Measurements from ENCODE around the gene IQCH. TPM values are rescaled to one million over a fixed set of nuclear protein-coding genes. Genes with fewer than 3 reads are reported as not detected.
"Not testable (repeated sequence)": the region's sequence is repeated elsewhere in the genome, so short reads cannot be mapped to it uniquely, and the experiment has no call there.

The IQCH gene
- polyA plus RNA-seq, 1 of the 3 experiments (the other 2 are of a cell fraction) = 0.81 TPM

DNA sequence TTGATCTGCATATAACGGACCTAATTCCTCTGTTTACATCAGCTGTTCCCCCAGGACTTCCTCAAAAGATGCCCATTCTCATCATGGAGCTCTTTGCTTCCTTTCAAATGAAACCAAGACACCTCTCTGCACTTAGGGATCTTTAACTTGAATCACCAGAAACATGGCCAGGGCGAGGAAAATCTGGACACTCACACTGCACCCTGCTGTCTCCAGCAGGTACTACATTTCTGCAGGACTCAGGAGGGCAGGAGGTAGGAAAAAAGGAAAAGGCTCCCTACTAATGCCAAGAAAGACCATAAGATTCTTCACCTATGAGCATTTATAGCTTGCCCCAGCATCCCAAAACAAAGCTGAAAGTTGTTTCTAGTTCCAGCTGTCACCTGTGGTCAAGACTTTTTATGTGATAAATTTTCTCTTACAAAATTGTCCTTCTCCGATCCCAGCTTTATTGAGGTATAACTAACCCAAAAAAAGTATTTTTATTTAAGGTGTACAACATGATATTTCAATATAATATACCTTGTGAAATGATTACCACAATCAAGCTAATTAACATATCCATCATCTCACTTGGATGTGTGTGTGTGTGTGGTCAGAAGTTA lies 179.0 kb downstream of the IQCH start:
- WGBS (ENCODE audit: low lambda C conversion rate) = 74% methylated on average over 3 of the region's 3 CpGs
- TF ChIP-seq, protein P1, sequence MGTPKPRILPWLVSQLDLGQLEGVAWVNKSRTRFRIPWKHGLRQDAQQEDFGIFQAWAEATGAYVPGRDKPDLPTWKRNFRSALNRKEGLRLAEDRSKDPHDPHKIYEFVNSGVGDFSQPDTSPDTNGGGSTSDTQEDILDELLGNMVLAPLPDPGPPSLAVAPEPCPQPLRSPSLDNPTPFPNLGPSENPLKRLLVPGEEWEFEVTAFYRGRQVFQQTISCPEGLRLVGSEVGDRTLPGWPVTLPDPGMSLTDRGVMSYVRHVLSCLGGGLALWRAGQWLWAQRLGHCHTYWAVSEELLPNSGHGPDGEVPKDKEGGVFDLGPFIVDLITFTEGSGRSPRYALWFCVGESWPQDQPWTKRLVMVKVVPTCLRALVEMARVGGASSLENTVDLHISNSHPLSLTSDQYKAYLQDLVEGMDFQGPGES (IDR thresholded peaks at IDR 0.05; ENCODE audit: low read depth, low read length) = no peak
- TF ChIP-seq, protein P2, sequence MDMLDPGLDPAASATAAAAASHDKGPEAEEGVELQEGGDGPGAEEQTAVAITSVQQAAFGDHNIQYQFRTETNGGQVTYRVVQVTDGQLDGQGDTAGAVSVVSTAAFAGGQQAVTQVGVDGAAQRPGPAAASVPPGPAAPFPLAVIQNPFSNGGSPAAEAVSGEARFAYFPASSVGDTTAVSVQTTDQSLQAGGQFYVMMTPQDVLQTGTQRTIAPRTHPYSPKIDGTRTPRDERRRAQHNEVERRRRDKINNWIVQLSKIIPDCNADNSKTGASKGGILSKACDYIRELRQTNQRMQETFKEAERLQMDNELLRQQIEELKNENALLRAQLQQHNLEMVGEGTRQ (IDR thresholded peaks at IDR 0.05; ENCODE audit: borderline replicate concordance, low read depth, low read length) = no peak
- peak; percentile 80 for TF ChIP-seq SMC3 (IDR thresholded peaks at IDR 0.05; ENCODE audit: low read depth, low read length)
- peak; percentile 80 for TF ChIP-seq RAD21 (IDR thresholded peaks at IDR 0.05; ENCODE audit: low read length)
- TF ChIP-seq, protein P3, sequence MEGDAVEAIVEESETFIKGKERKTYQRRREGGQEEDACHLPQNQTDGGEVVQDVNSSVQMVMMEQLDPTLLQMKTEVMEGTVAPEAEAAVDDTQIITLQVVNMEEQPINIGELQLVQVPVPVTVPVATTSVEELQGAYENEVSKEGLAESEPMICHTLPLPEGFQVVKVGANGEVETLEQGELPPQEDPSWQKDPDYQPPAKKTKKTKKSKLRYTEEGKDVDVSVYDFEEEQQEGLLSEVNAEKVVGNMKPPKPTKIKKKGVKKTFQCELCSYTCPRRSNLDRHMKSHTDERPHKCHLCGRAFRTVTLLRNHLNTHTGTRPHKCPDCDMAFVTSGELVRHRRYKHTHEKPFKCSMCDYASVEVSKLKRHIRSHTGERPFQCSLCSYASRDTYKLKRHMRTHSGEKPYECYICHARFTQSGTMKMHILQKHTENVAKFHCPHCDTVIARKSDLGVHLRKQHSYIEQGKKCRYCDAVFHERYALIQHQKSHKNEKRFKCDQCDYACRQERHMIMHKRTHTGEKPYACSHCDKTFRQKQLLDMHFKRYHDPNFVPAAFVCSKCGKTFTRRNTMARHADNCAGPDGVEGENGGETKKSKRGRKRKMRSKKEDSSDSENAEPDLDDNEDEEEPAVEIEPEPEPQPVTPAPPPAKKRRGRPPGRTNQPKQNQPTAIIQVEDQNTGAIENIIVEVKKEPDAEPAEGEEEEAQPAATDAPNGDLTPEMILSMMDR (IDR thresholded peaks at IDR 0.05) = peak; percentile 74
- TF ChIP-seq NRF1 (IDR thresholded peaks at IDR 0.05; ENCODE audit: low read depth, low read length) = no peak
- Histone ChIP-seq H3K4me1 (ENCODE audit: control insufficient read depth in 1 of 2, insufficient read depth in 2 of 2, low read depth in 1 of 2, low read length in 1 of 2) (no peaks in the 10 kb centered on the region), H3K27ac (ENCODE audit: low read depth in 2 of 2, low read length in 1 of 2) (no peak overlapping the region), H2AFZ (ENCODE audit: low read depth) (no peak overlapping the region), H3K9me3 (no peaks in the 10 kb centered on the region), H3K36me3 (replicated peaks in 1 of 2; ENCODE audit: control insufficient read depth in 1 of 2, insufficient read depth in 2 of 2, low read length in 1 of 2) (no peaks in the 10 kb centered on the region), H3K4me2 (no peak overlapping the region), H3K27me3 (ENCODE audit: insufficient read depth) (no peaks in the 10 kb centered on the region), H3K9ac (no peak overlapping the region), H3K4me3 (ENCODE audit: low read depth in 2 of 2, low read length in 1 of 2) (no peak overlapping the region; a peak in 1 of 4 replicates), H4K20me1 (ENCODE audit: insufficient read depth) (no peaks in the 10 kb centered on the region), H3K79me2 (ENCODE audit: insufficient read depth) (no peaks in the 10 kb centered on the region), H3F3A (replicated peaks; ENCODE audit: insufficient read depth) (no peaks in the 10 kb centered on the region), H3K9me2 (no peaks in the 10 kb centered on the region)
- ChIA-PET POLR2A (no interaction called here), CTCF (interaction anchor here (0.7 to 3.3 kb wide), 39 partner anchors 9 to 494 kb away, joined by 3 to 42 read pairs (median 4); partner anchors contain the start of genes AAGAB and IQCH)
- DNase-seq = peak; percentile 63

DNA sequence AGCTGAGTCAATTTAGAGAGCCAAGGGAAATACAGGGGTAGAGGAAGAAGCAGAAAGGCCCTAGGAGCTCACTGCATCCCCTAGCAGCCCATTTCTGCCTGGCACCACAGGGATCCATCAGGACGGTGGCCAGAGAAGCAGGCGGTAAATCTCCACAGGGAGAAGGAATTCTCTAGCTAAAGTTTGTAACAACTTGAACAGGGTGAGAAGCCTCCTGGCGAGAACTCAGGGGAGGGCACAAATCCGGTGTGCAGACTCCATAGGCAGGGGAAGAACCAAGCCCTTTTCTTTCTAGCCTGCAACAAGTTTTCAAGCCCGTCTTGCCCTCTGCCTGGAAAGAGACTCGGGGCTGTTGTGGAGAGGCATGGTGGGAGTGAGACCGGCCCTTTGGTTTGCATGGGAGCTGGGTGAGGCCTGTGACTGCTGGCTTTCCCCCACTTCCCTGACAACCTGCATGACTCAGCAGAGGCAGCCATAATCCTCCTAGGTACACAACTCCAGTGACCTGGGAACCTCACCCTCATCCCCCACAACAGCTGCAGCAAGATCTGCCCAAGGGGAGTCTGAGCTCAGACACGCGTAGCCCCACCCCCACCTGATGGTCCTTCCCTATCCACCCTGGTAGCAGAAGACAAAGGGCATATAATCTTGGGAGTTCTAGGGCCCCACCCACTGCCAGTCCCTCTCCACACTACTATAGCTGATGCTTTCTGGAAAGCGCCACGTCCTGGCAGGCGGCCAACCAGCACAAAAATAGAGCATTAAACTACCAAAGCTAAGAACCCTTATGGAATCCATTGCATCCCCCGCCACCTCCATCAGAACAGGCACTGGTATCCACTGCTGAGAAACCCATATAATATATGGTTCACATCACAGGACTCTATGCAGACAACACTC lies 182.0 kb downstream of the IQCH start:
- H3K4me2 ChIP-seq; H4K20me1 ChIP-seq (ENCODE audit: insufficient read depth); H3K4me3 ChIP-seq (ENCODE audit: low read depth in 2 of 2, low read length in 1 of 2); H3K27ac ChIP-seq (ENCODE audit: low read depth in 2 of 2, low read length in 1 of 2); POLR2A ChIA-PET; H3K9me3 ChIP-seq; H3K27me3 ChIP-seq (ENCODE audit: insufficient read depth); H3K4me1 ChIP-seq (ENCODE audit: control insufficient read depth in 1 of 2, insufficient read depth in 2 of 2, low read depth in 1 of 2, low read length in 1 of 2); H3K9ac ChIP-seq; H3K36me3 ChIP-seq (replicated peaks in 1 of 2; ENCODE audit: control insufficient read depth in 1 of 2, insufficient read depth in 2 of 2, low read length in 1 of 2); H3K9me2 ChIP-seq; DNase-seq; H2AFZ ChIP-seq (ENCODE audit: low read depth); H3K79me2 ChIP-seq (ENCODE audit: insufficient read depth); H3F3A ChIP-seq (replicated peaks; ENCODE audit: insufficient read depth): not testable (repeated sequence)
- 94% methylated on average over 11 of the region's 13 CpGs for WGBS (ENCODE audit: low lambda C conversion rate)
- CTCF ChIA-PET = interaction anchor here (0.8 to 4.4 kb wide), 6 partner anchors 10 to 492 kb away, joined by 3 to 17 read pairs (median 3); no protein-coding TSS in a partner anchor
